ENCODE measurements around the gene MON1B.

- TF ChIP-seq POLR2A (IDR thresholded peaks at IDR 0.05) (no peak), CTCF (IDR thresholded peaks at IDR 0.05) (no peak)
These were observed 15.5 kb downstream of the MON1B start for GRCh38 chr16:77206533-77206932.

Measured in thyroid gland (tissue), 4 donors.